SK-N-SH (cell line): ENCODE measurements around the gene PHF23.

Experiments used
- MEF2A ChIP-seq: IDR thresholded peaks from 2 replicates; pipeline ENCODE4 v1.4.0; 2012; ENCODE audit warnings: low read depth, borderline replicate concordance
- MXI1 ChIP-seq: IDR thresholded peaks from 2 replicates; pipeline ENCODE4 v1.6.1; 2012; ENCODE audit warnings: mild to moderate bottlenecking, low read depth, low read length, improper control_type of control experiment
- TAF1 ChIP-seq: IDR thresholded peaks from 2 replicates; pipeline ENCODE4 v1.6.1; 2012; ENCODE audit warnings: low read depth, mild to moderate bottlenecking, low read length, moderate library complexity, borderline replicate concordance
- TF ChIP-seq, protein P1 (sequence below): IDR thresholded peaks from 2 replicates; pipeline ENCODE4; 2012
- TF ChIP-seq, protein P2 (sequence below): fragments of 200-600 bp; sonication (generic); IDR thresholded peaks from 2 replicates; pipeline ENCODE4 v1.6.1; 2017; ENCODE audit warnings: antibody characterized with exemption, mild to moderate bottlenecking, moderate library complexity

DNA sequence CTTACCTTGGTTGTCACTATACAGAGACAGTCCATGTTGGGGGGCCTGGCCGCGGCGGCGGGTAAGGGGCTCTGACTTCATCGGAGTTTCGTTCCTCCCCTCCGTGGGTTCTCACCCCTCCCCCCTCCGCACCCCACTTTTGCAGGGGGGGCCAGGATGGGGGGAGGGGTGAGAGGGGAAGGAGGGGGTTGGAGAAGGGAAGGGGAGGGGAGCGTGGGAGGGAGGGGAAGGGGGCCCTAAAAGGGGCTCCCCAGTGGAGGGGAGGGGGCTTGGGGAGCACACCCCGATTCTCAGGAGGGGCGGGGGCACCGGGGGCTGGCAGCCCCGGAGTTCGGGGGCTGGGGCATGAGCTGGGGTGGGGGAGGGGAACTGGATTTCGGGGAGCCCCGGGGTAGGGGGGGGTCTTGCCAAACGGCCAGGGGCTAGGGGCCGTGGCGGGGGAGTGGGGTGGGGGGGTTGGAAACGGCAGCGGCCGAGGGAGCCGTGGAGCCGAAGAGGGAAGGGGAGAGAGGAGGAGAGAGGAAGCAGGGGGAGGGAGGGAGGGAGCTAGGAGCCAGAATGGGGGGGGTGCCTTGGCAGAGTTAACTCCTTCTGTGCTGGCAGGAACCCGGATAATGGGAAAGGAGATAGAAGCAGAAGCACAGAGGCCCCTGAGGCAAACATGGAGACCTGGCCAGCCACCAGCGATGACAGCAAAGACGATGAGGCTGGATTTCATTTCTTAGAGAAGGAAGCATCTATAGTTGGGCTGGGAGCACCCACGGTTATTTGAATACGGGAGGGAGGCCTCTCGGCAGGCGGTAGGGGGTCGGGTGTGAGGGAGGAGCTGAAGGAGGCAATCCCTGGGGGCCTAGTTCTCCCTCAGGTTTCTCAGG lies 21.9 kb downstream of the PHF23 start:
- TF ChIP-seq, protein P1, sequence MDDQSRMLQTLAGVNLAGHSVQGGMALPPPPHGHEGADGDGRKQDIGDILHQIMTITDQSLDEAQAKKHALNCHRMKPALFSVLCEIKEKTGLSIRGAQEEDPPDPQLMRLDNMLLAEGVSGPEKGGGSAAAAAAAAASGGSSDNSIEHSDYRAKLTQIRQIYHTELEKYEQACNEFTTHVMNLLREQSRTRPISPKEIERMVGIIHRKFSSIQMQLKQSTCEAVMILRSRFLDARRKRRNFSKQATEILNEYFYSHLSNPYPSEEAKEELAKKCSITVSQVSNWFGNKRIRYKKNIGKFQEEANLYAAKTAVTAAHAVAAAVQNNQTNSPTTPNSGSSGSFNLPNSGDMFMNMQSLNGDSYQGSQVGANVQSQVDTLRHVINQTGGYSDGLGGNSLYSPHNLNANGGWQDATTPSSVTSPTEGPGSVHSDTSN: no peak
- no peak for TF ChIP-seq TAF1
- TF ChIP-seq MXI1: no peak
- no peak for TF ChIP-seq MEF2A
- TF ChIP-seq, protein P2, sequence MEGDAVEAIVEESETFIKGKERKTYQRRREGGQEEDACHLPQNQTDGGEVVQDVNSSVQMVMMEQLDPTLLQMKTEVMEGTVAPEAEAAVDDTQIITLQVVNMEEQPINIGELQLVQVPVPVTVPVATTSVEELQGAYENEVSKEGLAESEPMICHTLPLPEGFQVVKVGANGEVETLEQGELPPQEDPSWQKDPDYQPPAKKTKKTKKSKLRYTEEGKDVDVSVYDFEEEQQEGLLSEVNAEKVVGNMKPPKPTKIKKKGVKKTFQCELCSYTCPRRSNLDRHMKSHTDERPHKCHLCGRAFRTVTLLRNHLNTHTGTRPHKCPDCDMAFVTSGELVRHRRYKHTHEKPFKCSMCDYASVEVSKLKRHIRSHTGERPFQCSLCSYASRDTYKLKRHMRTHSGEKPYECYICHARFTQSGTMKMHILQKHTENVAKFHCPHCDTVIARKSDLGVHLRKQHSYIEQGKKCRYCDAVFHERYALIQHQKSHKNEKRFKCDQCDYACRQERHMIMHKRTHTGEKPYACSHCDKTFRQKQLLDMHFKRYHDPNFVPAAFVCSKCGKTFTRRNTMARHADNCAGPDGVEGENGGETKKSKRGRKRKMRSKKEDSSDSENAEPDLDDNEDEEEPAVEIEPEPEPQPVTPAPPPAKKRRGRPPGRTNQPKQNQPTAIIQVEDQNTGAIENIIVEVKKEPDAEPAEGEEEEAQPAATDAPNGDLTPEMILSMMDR: no peak
